ENCODE data around the gene BMS1.
"Not testable (repeated sequence)": the region's sequence is repeated elsewhere in the genome, so short reads cannot be mapped to it uniquely, and the experiment has no call there.

BMS1 gene

DNA sequence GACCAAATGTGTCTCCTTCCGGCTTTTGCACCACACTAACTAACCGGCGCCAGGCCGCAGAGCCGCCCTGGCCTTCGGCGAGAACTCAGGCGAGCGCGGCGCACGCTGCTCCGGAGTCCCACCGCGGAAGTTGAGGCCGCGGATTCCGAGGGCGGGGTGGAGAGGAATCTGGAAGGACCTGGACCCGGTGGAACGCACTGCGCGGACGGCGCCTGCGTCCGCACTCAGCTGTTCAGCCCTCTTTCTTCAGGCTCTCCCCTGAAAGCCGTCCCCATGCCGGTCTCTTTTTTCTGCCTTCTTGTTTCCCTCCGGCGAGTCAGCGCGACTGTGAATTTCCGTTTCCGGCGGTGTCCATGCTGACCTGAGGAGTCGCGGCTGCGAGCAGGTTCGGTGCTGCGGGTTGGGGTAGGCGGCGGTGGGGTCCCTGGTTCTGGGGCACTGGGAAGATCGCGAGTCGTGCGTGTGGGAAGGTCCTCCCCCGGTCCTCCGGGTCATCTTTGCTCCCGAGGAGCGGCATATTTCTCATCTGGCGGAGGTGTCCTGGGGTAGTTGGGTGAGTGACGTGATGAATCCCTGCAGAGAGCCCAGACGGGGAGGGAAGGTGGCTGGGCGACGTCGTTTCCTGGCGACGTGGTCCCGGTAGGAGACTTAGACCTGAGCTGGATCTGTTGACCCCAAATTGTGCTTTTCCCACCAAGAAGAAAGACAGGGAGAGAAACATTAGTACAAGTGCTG is at the start of gene BMS1:
Gene BMS1, plus strand, starts transcription at position 350 of the 735 bp plus-strand sequence. CDS start 1,600 bp downstream, outside the sequence.
- H3K27ac Mint-ChIP-seq = peak within 1 kb of the TSS; percentile 89 to 94 (median 91)
- H3K36me3 Mint-ChIP-seq (ENCODE audit: low read depth) = peaks cover 22% of the 10 kb centered on the region
- TF ChIP-seq CTCF (IDR thresholded peaks at IDR 0.05; ENCODE audit: unreplicated experiment in 3 of 3) = no peak
- no peaks in the 10 kb centered on the region for H3K9me3 Mint-ChIP-seq
- H3K4me1 Mint-ChIP-seq = peaks cover 6% of the 10 kb centered on the region
- peak within 1 kb of the TSS; percentile 96 to 100 (median 97) for H3K4me3 Mint-ChIP-seq
- peaks cover 17% of the 10 kb centered on the region for H3K27me3 Mint-ChIP-seq (ENCODE audit: low read depth)

GRCh38 chr10:42734536-42734935 is 48.1 kb upstream of the BMS1 start:
- no peaks in the 10 kb centered on the region for H3K4me1 Mint-ChIP-seq
- H3K36me3 Mint-ChIP-seq (ENCODE audit: low read depth) = no peaks in the 10 kb centered on the region
- TF ChIP-seq CTCF (IDR thresholded peaks at IDR 0.05; ENCODE audit: unreplicated experiment in 3 of 3) = no peak
- H3K27me3 Mint-ChIP-seq (ENCODE audit: low read depth) = peaks cover 7% of the 10 kb centered on the region
- no peak overlapping the region for H3K4me3 Mint-ChIP-seq
- no peak overlapping the region for H3K27ac Mint-ChIP-seq
- H3K9me3 Mint-ChIP-seq = peaks cover 2% of the 10 kb centered on the region

DNA sequence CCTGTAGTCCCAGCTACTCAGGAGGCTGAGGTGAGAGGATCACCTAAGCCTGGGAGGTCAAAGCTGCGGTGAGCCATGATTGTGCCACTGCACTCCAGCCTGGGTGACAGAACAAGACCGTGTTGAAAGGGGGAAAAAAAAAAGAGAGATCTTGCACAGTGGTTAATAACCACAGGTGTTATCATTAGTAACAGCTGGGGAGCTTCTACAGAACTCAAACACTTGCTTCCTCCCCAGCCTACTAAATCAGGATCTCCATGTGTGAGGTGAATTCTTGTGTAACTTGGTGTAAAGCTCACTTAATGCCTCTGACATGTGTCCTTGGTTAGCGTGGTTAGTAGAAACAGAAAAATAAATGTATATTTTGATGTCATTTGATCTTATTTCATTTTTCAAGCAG is 43.9 kb upstream of the BMS1 start:
- no peak overlapping the region for H3K27ac Mint-ChIP-seq
- no peak overlapping the region for H3K4me3 Mint-ChIP-seq
- no peaks in the 10 kb centered on the region for H3K36me3 Mint-ChIP-seq (ENCODE audit: low read depth)
- no peaks in the 10 kb centered on the region for H3K4me1 Mint-ChIP-seq
- no peak for TF ChIP-seq CTCF (IDR thresholded peaks at IDR 0.05; ENCODE audit: unreplicated experiment in 3 of 3)
- peaks cover 16% of the 10 kb centered on the region for H3K9me3 Mint-ChIP-seq
- peaks cover 3% of the 10 kb centered on the region for H3K27me3 Mint-ChIP-seq (ENCODE audit: low read depth)

GRCh38 chr10:42741536-42741935 is 41.1 kb upstream of the BMS1 start:
- not testable (repeated sequence) for H3K36me3 Mint-ChIP-seq (ENCODE audit: low read depth); H3K4me3 Mint-ChIP-seq; H3K27me3 Mint-ChIP-seq (ENCODE audit: low read depth); H3K27ac Mint-ChIP-seq; H3K4me1 Mint-ChIP-seq
- peaks cover 15% of the 10 kb centered on the region for H3K9me3 Mint-ChIP-seq

GRCh38 chr10:42743697-42744096 is 38.9 kb upstream of the BMS1 start:
- no peaks in the 10 kb centered on the region for H3K4me1 Mint-ChIP-seq
- no peak overlapping the region for H3K4me3 Mint-ChIP-seq
- TF ChIP-seq CTCF (IDR thresholded peaks at IDR 0.05; ENCODE audit: unreplicated experiment in 3 of 3) = no peak
- H3K27me3 Mint-ChIP-seq (ENCODE audit: low read depth) = peaks cover 3% of the 10 kb centered on the region
- no peaks in the 10 kb centered on the region for H3K36me3 Mint-ChIP-seq (ENCODE audit: low read depth)
- peaks cover 15% of the 10 kb centered on the region for H3K9me3 Mint-ChIP-seq
- H3K27ac Mint-ChIP-seq = no peak overlapping the region

- peaks cover 6% of the 10 kb centered on the region for H3K27me3 Mint-ChIP-seq (ENCODE audit: low read depth)
- H3K27ac Mint-ChIP-seq = no peak overlapping the region
- H3K9me3 Mint-ChIP-seq = peaks cover 15% of the 10 kb centered on the region
- H3K4me1 Mint-ChIP-seq = no peaks in the 10 kb centered on the region
- no peak for TF ChIP-seq CTCF (IDR thresholded peaks at IDR 0.05; ENCODE audit: unreplicated experiment in 3 of 3)
- no peak overlapping the region for H3K4me3 Mint-ChIP-seq
- no peaks in the 10 kb centered on the region for H3K36me3 Mint-ChIP-seq (ENCODE audit: low read depth)
These were observed 38.4 kb upstream of the BMS1 start for GRCh38 chr10:42744134-42744701.

All from nephron (organoid).